Muscle of leg (tissue), 9 donors: Measurements from ENCODE around the gene CHST15. TPM values are rescaled to one million over a fixed set of nuclear protein-coding genes. Genes with fewer than 3 reads are reported as not detected.

Experiments
- polyA plus RNA-seq, 8 donors: library from polyadenylated mRNA; unstranded; fragments of 120-200 nt; gene quantifications; one replicate each; pipeline versions ENCODE4 v1.2.1 to v1.2.3, GENCODE V29; 2013; ENCODE audit warnings: inconsistent platforms in 1 of 8, low replicate concordance in 1 of 8; ENCODE audit not compliant: insufficient read length in 8 of 8, insufficient read depth in 1 of 8
- total RNA-seq: library from RNA; stranded (reverse); fragments of 120-200 nt; gene quantifications from one replicate; pipeline ENCODE4 v1.2.4, GENCODE V29; 2013

The CHST15 gene
- total and polyA plus RNA-seq, 9 donors, result 10.6 to 19.7 (median 16.3) TPM

Other genes with a start within 250 kb of the CHST15 start
- gene CPXM2, start 201.8 kb downstream of the CHST15 start, total RNA-seq, result 3.9 TPM
- gene CPXM2, start 201.8 kb downstream of the CHST15 start, polyA plus RNA-seq, result 10 to 100 TPM in 1 of 8 donors, 1 to 10 TPM in 6, under 1 TPM in 1; 0.24 to 12.3 (median 3.3) TPM